B cell (primary cell): ENCODE data around the gene HIP1. TPM values are rescaled to one million over a fixed set of nuclear protein-coding genes. Genes with fewer than 3 reads are reported as not detected.

Source experiments
- ATAC-seq: fragments of 200-7000 bp; cut with Tn5 transposase; one replicate; pipeline ENCODE4 v1.10.0; 2021; ENCODE audit warnings: low read depth, mild to moderate bottlenecking, moderate number of reproducible peaks, moderate library complexity
- CTCF ChIA-PET: fragments of 350-600 bp; sonication (Branson Sonifier 250); formaldehyde crosslinking; loops from one replicate; lab custom pipeline; 2021; ENCODE audit warnings: antibody characterized with exemption, inconsistent platforms; lab: Charles Lee
- POLR2A ChIA-PET: fragments of 350-600 bp; sonication (Branson Sonifier 250); formaldehyde crosslinking; loops from one replicate; lab custom pipeline; 2021; ENCODE audit warnings: antibody characterized with exemption; lab: Charles Lee
- DNase-seq: peaks from one replicate; pipeline ENCODE4 v3.0.0; 2013
- H2AFZ ChIP-seq: 2 replicates; pipeline ENCODE4 v1.6.1; 2012; ENCODE audit warnings: mild to moderate bottlenecking, low read depth, low read length; ENCODE audit not compliant: insufficient read depth, poor library complexity, severe bottlenecking
- H3K27ac ChIP-seq, 2 donors: 1 replicate in 1 of 2; 2 replicates in 1 of 2; pipeline ENCODE4 v1.5.1; 2012 to 2013; ENCODE audit warnings: low read length in 2 of 2, mild to moderate bottlenecking in 2 of 2, moderate library complexity in 1 of 2
- H3K27me3 ChIP-seq, 4 experiments: fragments of 200-600 bp in 1 of 4; sonication (generic) in 1 of 4; replicated peaks in 1 of 4; 1 replicate in 2 of 4; 2 replicates in 2 of 4; pipeline versions ENCODE4 v1.6.1 to v1.7.0; 2013 to 2016; ENCODE audit warnings: low read length in 3 of 4, mild to moderate bottlenecking in 2 of 4, mixed read lengths in 1 of 4, moderate library complexity in 1 of 4; ENCODE audit not compliant: insufficient read depth in 4 of 4, control insufficient read depth in 3 of 4; ENCODE audit errors: control extremely low read depth in 1 of 4
- H3K36me3 ChIP-seq, 2 experiments: replicated peaks in 1 of 2; 1 replicate in 1 of 2; 2 replicates in 1 of 2; pipeline versions ENCODE4 v1.6.1 to v1.7.1; 2013; ENCODE audit warnings: low read length in 1 of 2; ENCODE audit not compliant: insufficient read depth in 2 of 2, control insufficient read depth in 1 of 2; ENCODE audit errors: control extremely low read depth in 1 of 2, extremely low read depth in 1 of 2
- H3K4me1 ChIP-seq, 2 donors: fragments of 200-600 bp in 1 of 2; sonication (generic) in 1 of 2; 1 replicate in 1 of 2; 2 replicates in 1 of 2; pipeline versions ENCODE4 v1.5.1 to v1.6.1; 2013 to 2017; ENCODE audit warnings: low read length in 2 of 2; ENCODE audit not compliant: control insufficient read depth in 2 of 2, insufficient read depth in 2 of 2
- H3K4me2 ChIP-seq: replicated peaks from 2 replicates; pipeline ENCODE3; 2012; ENCODE audit warnings: mild to moderate bottlenecking, low read depth, low read length; ENCODE audit not compliant: poor library complexity, severe bottlenecking
- H3K4me3 ChIP-seq, 5 experiments: fragments of 200-600 bp in 1 of 5; sonication (generic) in 1 of 5; 1 replicate in 3 of 5; 2 replicates in 2 of 5; pipeline versions ENCODE4 v1.5.1 to v1.7.0; 2011 to 2016; ENCODE audit warnings: low read length in 4 of 5, mild to moderate bottlenecking in 4 of 5, low read depth in 2 of 5, control low read depth in 1 of 5, moderate library complexity in 1 of 5; ENCODE audit not compliant: insufficient read depth in 1 of 5; ENCODE audit errors: control extremely low read depth in 1 of 5, extremely low read depth in 1 of 5
- H3K79me2 ChIP-seq: fragments of 200-600 bp; sonication (generic); one replicate; pipeline ENCODE4 v1.6.0; 2016; ENCODE audit warnings: low read length; ENCODE audit not compliant: control insufficient read depth, insufficient read depth
- H3K9ac ChIP-seq: fragments of 200-600 bp; sonication (generic); 2 replicates; pipeline ENCODE4 v1.6.1; 2017; ENCODE audit warnings: mild to moderate bottlenecking, low read length, moderate library complexity
- H3K9me3 ChIP-seq, 3 donors: one replicate each; pipeline versions ENCODE4 v1.6.1 to v1.7.1; 2013; ENCODE audit warnings: low read length in 2 of 3; ENCODE audit not compliant: control insufficient read depth in 2 of 3, insufficient read depth in 1 of 3; ENCODE audit errors: control extremely low read depth in 1 of 3
- H4K20me1 ChIP-seq: 2 replicates; pipeline ENCODE4 v1.6.0; 2012; ENCODE audit warnings: mild to moderate bottlenecking, low read length; ENCODE audit not compliant: insufficient read depth, control insufficient read depth, poor library complexity, severe bottlenecking
- H3K27ac Mint-ChIP-seq: one replicate; pipeline ENCODE4 v1.8.0; 2021; ENCODE audit warnings: mixed read lengths
- H3K27me3 Mint-ChIP-seq: one replicate; pipeline ENCODE4 v1.8.0; 2021; ENCODE audit warnings: mixed read lengths
- H3K4me1 Mint-ChIP-seq: one replicate; pipeline ENCODE4 v1.8.0; 2021; ENCODE audit warnings: mixed read lengths
- H3K4me3 Mint-ChIP-seq: one replicate; pipeline ENCODE4 v1.8.0; 2021; ENCODE audit warnings: mixed read lengths
- H3K9me3 Mint-ChIP-seq: one replicate; pipeline ENCODE4 v1.8.0; 2022; ENCODE audit warnings: mixed read lengths; ENCODE audit not compliant: insufficient read depth
- CTCF ChIP-seq: fragments of 200-600 bp; IDR thresholded peaks from one replicate; pipeline ENCODE4 v1.8.0; 2022; ENCODE audit warnings: antibody characterized with exemption, mild to moderate bottlenecking
- EZH2 ChIP-seq: IDR thresholded peaks from 2 replicates; pipeline ENCODE4 v1.6.1; 2012; ENCODE audit warnings: borderline replicate concordance, low read depth, mild to moderate bottlenecking, moderate library complexity, low read length; ENCODE audit not compliant: insufficient read depth, poor library complexity, severe bottlenecking
- WGBS: methylation state at CpG from one replicate; pipeline ENCODE4 v1.1.5; 2013; ENCODE audit warnings: missing lambda C conversion rate; ENCODE audit not compliant: insufficient coverage; 5-methylcytosine and 5-hydroxymethylcytosine counted together
- intact Hi-C: fragments of 100-400 bp; cut with micrococcal nuclease; formaldehyde crosslinking; loops from one replicate; pipeline ENCODE4 v1.10.0; 2022
- polyA plus RNA-seq: library from polyadenylated mRNA; depleted of rRNA; stranded (reverse); fragments of >200 nt; gene quantifications from 2 replicates; pipeline ENCODE4 v1.2.3, GENCODE V29; 2012
- total RNA-seq, 2 donors: library from RNA; stranded (reverse); fragments of 120-200 nt in 1 of 2; gene quantifications; 1 replicate in 1 of 2; 2 replicates in 1 of 2; pipeline versions ENCODE4 v1.2.3 to v1.2.4, GENCODE V29; 2013 to 2022

The HIP1 gene
- total and polyA plus RNA-seq, 2 donors (not counting 1 experiment from before 2014, with no cell fraction given), result 6.5 to 16.7 TPM

- POLR2A ChIA-PET, result no interaction called here
- H3K4me3 Mint-ChIP-seq, result no peak overlapping the region
- Histone ChIP-seq H3K4me3 (no peak overlapping the region), H3K4me2 (no peak overlapping the region), H3K27ac (no peak overlapping the region), H3K4me1 (no peaks in the 10 kb centered on the region), H2AFZ (no peak overlapping the region), H3K9me3 (peaks cover 1 to 9% (median 8%) of the 10 kb centered on the region in 3 donors), H4K20me1 (no peaks in the 10 kb centered on the region), H3K79me2 (no peaks in the 10 kb centered on the region), H3K9ac (no peak overlapping the region), H3K36me3 (no peaks in the 10 kb centered on the region), H3K27me3 (no peaks in the 10 kb centered on the region)
- 100% methylated on average over 2 of the region's 4 CpGs for WGBS
- no peaks in the 10 kb centered on the region for H3K4me1 Mint-ChIP-seq
- peaks cover 6% of the 10 kb centered on the region for H3K9me3 Mint-ChIP-seq
- DNase-seq (no peak), ATAC-seq (no peak)
- TF ChIP-seq CTCF (no peak), EZH2 (no peak)
- CTCF ChIA-PET, result no interaction called here
- no peak overlapping the region for H3K27ac Mint-ChIP-seq
- no peaks in the 10 kb centered on the region for H3K27me3 Mint-ChIP-seq
- intact Hi-C loops, result no loop called here
Measured at GRCh38 chr7:75704928-75705327, 33.8 kb downstream of the HIP1 start.

GRCh38 chr7:75702515-75702914, 36.2 kb downstream of the HIP1 start:
- Histone ChIP-seq H3K27ac (no peak overlapping the region), H3K9me3 (no peaks in the 10 kb centered on the region), H3K79me2 (no peaks in the 10 kb centered on the region), H3K4me1 (peaks cover 0 to 7% of the 10 kb centered on the region in 2 donors), H3K36me3 (no peaks in the 10 kb centered on the region), H3K4me3 (no peak overlapping the region), H2AFZ (no peak overlapping the region), H3K4me2 (no peak overlapping the region), H3K9ac (no peak overlapping the region), H3K27me3 (no peaks in the 10 kb centered on the region), H4K20me1 (no peaks in the 10 kb centered on the region)
- intact Hi-C loops, result no loop called here
- 100% methylated on average over 1 of the region's 4 CpGs for WGBS
- CTCF ChIA-PET, result no interaction called here
- H3K27me3 Mint-ChIP-seq, result no peaks in the 10 kb centered on the region
- H3K27ac Mint-ChIP-seq, result no peak overlapping the region
- peaks cover 7% of the 10 kb centered on the region for H3K4me1 Mint-ChIP-seq
- DNase-seq (no peak), ATAC-seq (no peak)
- no peaks in the 10 kb centered on the region for H3K9me3 Mint-ChIP-seq
- H3K4me3 Mint-ChIP-seq, result no peak overlapping the region
- POLR2A ChIA-PET, result no interaction called here
- TF ChIP-seq CTCF (no peak), EZH2 (no peak)
